AG04449 (cell line): ENCODE measurements around the gene AIG1.

Source experiments
- CTCF ChIA-PET: fragments of 350-600 bp; formaldehyde crosslinking; extraction: SDS; loops from one replicate; lab custom pipeline; 2021; ENCODE audit warnings: antibody characterized with exemption; lab: Yijun Ruan, JAX
- POLR2A ChIA-PET: fragments of 400-600, 350-600 bp; formaldehyde crosslinking; extraction: SDS; loops from one replicate; lab custom pipeline; 2020; ENCODE audit warnings: antibody characterized with exemption, inconsistent platforms; lab: Yijun Ruan, JAX
- DNase-seq: peaks from one replicate; pipeline ENCODE4 v3.0.0-alpha.2; 2010; ENCODE audit warnings: low read depth, low spot score
- H3K4me3 ChIP-seq: 2 replicates; pipeline ENCODE4 v1.5.1; 2011; ENCODE audit warnings: low read depth, mild to moderate bottlenecking, control low read depth, low read length
- TF ChIP-seq, protein P1 (sequence below): IDR thresholded peaks from one replicate; pipeline ENCODE4 v1.5.1; 2011; ENCODE audit warnings: mild to moderate bottlenecking, moderate library complexity, low read length, control low read depth, inconsistent platforms; ENCODE audit not compliant: insufficient read depth; ENCODE audit errors: missing control alignments

AIG1 gene

GRCh38 chr6:143098054-143098671 lies 37.5 kb downstream of the AIG1 start:
- no peak overlapping the region for H3K4me3 ChIP-seq
- ChIA-PET CTCF (interaction anchor here (1.0 kb wide), 1 partner anchor 329 kb away, joined by 3 read pairs; no protein-coding TSS in a partner anchor), POLR2A (no interaction called here)
- TF ChIP-seq, protein P1, sequence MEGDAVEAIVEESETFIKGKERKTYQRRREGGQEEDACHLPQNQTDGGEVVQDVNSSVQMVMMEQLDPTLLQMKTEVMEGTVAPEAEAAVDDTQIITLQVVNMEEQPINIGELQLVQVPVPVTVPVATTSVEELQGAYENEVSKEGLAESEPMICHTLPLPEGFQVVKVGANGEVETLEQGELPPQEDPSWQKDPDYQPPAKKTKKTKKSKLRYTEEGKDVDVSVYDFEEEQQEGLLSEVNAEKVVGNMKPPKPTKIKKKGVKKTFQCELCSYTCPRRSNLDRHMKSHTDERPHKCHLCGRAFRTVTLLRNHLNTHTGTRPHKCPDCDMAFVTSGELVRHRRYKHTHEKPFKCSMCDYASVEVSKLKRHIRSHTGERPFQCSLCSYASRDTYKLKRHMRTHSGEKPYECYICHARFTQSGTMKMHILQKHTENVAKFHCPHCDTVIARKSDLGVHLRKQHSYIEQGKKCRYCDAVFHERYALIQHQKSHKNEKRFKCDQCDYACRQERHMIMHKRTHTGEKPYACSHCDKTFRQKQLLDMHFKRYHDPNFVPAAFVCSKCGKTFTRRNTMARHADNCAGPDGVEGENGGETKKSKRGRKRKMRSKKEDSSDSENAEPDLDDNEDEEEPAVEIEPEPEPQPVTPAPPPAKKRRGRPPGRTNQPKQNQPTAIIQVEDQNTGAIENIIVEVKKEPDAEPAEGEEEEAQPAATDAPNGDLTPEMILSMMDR, result no peak
- DNase-seq, result no peak

- H3K4me3 ChIP-seq, result no peak overlapping the region
- ChIA-PET POLR2A (no interaction called here), CTCF (interaction anchor here (1.5 kb wide), 1 partner anchor 9 kb away, joined by 4 read pairs; no protein-coding TSS in a partner anchor)
- TF ChIP-seq, protein P1, result no peak
- DNase-seq, result no peak
Observed at GRCh38 chr6:143099647-143100046, 39.0 kb downstream of the AIG1 start.

DNA sequence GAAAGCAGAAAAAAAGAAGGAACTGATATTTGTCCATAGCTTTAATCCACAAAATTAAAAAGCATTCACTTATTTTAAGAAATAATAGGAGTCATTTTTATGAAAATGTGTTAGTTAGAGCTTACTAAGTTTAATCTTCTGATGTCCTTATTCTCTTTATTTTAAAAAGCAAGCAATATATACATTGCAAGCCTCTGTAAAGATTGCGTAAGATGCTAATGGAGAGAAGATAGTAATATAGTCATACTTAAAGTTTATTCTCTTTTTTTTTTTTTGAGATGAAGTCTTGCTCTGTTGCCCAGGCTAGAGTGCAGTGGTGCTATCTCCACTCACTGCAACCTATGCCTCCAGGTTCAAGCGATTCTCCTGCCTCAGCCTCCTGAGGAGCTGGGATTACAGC lies 39.7 kb downstream of the AIG1 start:
- no peak for DNase-seq
- no peak overlapping the region for H3K4me3 ChIP-seq
- CTCF ChIA-PET, result interaction anchor here (0.8 to 1.5 kb wide), 2 partner anchors 9 to 15 kb away, joined by 3 to 4 read pairs; no protein-coding TSS in a partner anchor
- TF ChIP-seq, protein P1, result no peak
- POLR2A ChIA-PET, result no interaction called here

- CTCF ChIA-PET, result interaction anchor here (1.2 to 1.5 kb wide), 3 partner anchors 73 to 411 kb away, joined by 3 read pairs; no protein-coding TSS in a partner anchor
- DNase-seq, result no peak
- TF ChIP-seq, protein P1, result no peak
- no peak overlapping the region for H3K4me3 ChIP-seq
- POLR2A ChIA-PET, result no interaction called here
Observed at GRCh38 chr6:143103916-143104315, 43.2 kb downstream of the AIG1 start.

DNA sequence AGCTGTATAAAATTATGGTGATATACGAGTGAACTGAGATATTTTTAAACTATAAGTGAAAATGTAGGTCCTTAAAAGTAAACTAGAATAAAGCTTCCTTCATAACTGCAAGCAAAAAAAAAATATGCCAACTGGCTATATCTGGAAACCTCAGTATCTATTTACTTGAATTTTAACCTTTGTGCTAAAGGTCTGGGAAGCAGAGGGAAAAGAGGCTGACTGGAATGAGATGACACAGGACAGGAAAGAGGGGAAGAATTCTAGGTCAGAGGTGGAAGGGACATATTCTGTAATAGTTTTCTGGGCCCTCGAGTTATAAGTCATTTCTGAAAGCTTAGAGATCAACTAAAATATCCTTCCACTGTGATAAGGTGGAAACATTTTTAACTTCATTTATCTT lies 46.8 kb downstream of the AIG1 start:
- no peak for DNase-seq
- POLR2A ChIA-PET, result no interaction called here
- CTCF ChIA-PET, result no interaction called here
- no peak overlapping the region for H3K4me3 ChIP-seq
- TF ChIP-seq, protein P1, result no peak

GRCh38 chr6:143107911-143108761 lies 47.4 kb downstream of the AIG1 start:
- CTCF ChIA-PET, result interaction anchor here (1.4 to 1.6 kb wide), 2 partner anchors 8 to 42 kb away, joined by 4 to 6 read pairs; no protein-coding TSS in a partner anchor

More at GRCh38 chr6:143107911-143108761, 47.4 kb downstream of the AIG1 start:
- H3K4me3 ChIP-seq, result no peak overlapping the region
- DNase-seq, result no peak
- POLR2A ChIA-PET, result no interaction called here
- TF ChIP-seq, protein P1, result no peak
